Esophagus squamous epithelium (tissue), 4 donors: ENCODE results near the gene SMIM44.

Source experiments
- CTCF ChIP-seq, 6 experiments: fragments of 450-650 bp in 4 of 6; fragments of 200-600 bp in 2 of 6; sonication (generic) in 2 of 6; IDR thresholded peaks; one replicate each; pipeline ENCODE4 v1.5.1; 2016 to 2019; ENCODE audit warnings: antibody characterized with exemption in 6 of 6, mild to moderate bottlenecking in 4 of 6, moderate library complexity in 4 of 6
- POLR2A ChIP-seq, 4 donors: fragments of 450-650 bp; IDR thresholded peaks; one replicate each; pipeline ENCODE4 v1.6.1; 2017; ENCODE audit warnings: antibody characterized with exemption in 4 of 4, mild to moderate bottlenecking in 4 of 4, moderate library complexity in 3 of 4

GRCh38 chr19:3477951-3478350 lies 5.3 kb downstream of the SMIM44 start:
- no peak for TF ChIP-seq CTCF (IDR thresholded peaks at IDR 0.05)
- TF ChIP-seq POLR2A (IDR thresholded peaks at IDR 0.05), result no peak
